ENCODE results near the gene URB2. TPM values are rescaled to one million over a fixed set of nuclear protein-coding genes. Genes with fewer than 3 reads are reported as not detected.
A peak's percentile ranks its signal among the peaks of the same experiment; 100 is the strongest.

URB2 gene
- total and polyA plus RNA-seq, 2 of the 13 experiments (the other 11 are each of a cell fraction or from before 2014, with no cell fraction given) = 4.0 to 17.6 TPM

- ATAC-seq (no peak), DNase-seq (ENCODE audit: low spot score) (no peak), FAIRE-seq (no peak)
- WGBS (ENCODE audit: low lambda C conversion rate) = 73% methylated on average over 14 of the region's 14 CpGs
- H3K79me2 ChIP-seq (ENCODE audit: insufficient read depth, low read length) = no peaks in the 10 kb centered on the region
- H3K4me2 ChIP-seq (ENCODE audit: low read depth, low read length) = peak overlapping the region; percentile 44
- no peaks in the 10 kb centered on the region for H3K36me3 ChIP-seq (replicated peaks in 1 of 2; ENCODE audit: control insufficient read depth in 1 of 2, insufficient read depth in 2 of 2, low read length in 2 of 2)
- in situ Hi-C loops (cut with HindIII; ENCODE audit: extremely low pct_ligation_motif_present, low pct_unique_long_range_greater_than_20kb) = no loop called here
- no peak overlapping the region for H2AFZ ChIP-seq (ENCODE audit: low read length)
- H4K20me1 ChIP-seq (ENCODE audit: insufficient read depth, low read length) = no peaks in the 10 kb centered on the region
- H3K9ac ChIP-seq (ENCODE audit: insufficient read depth, low read depth, low read length) = no peak overlapping the region
- no TSS peak for BruUV-seq (replicated peaks)
- no peak overlapping the region for H3K27ac ChIP-seq (ENCODE audit: extremely low read length, insufficient read depth, low read length)
- no peaks in the 10 kb centered on the region; a peak in 1 of 5 replicates for H3K27me3 ChIP-seq (ENCODE audit: control insufficient read depth in 1 of 2, insufficient read depth in 2 of 2, low read length in 2 of 2)
- TF ChIP-seq ZNF335 (CRISPR knock-in tag; IDR thresholded peaks at IDR 0.05) (no peak), ZNF512 (CRISPR knock-in tag; IDR thresholded peaks at IDR 0.05) (peak; percentile 90)
- H3K4me3 ChIP-seq (replicated peaks in 1 of 3; ENCODE audit: insufficient read depth in 1 of 3, low read depth in 2 of 3, low read length in 3 of 3) = no peak overlapping the region
- POLR2A ChIA-PET = no interaction called here
- CTCF ChIA-PET (ENCODE audit: low intra/inter-chr PET ratio, low total read pairs) = no interaction called here
- peaks cover 39% of the 10 kb centered on the region for H3K4me1 ChIP-seq (ENCODE audit: insufficient read depth, low read length)
- no peaks in the 10 kb centered on the region for H3K9me3 ChIP-seq (ENCODE audit: low read length)
- intact Hi-C loops (cut with micrococcal nuclease; ENCODE audit: unreplicated experiment) = no loop called here
Measured at GRCh38 chr1:229578168-229579058, 47.6 kb upstream of the URB2 start.

GRCh38 chr1:229579059-229579673 lies 46.9 kb upstream of the URB2 start:
- DNase-seq (ENCODE audit: low spot score) = peak; percentile 45
- peak overlapping the region; percentile 44 for H3K4me2 ChIP-seq (ENCODE audit: low read depth, low read length)
- no peak overlapping the region for H2AFZ ChIP-seq (ENCODE audit: low read length)
- BruUV-seq (replicated peaks) = no TSS peak
- ChIA-PET POLR2A (no interaction called here), CTCF (ENCODE audit: low intra/inter-chr PET ratio, low total read pairs) (no interaction called here)
- no peak overlapping the region for H3K27ac ChIP-seq (ENCODE audit: extremely low read length, insufficient read depth, low read length)
- no peaks in the 10 kb centered on the region for H3K9me3 ChIP-seq (ENCODE audit: low read length)
- H4K20me1 ChIP-seq (ENCODE audit: insufficient read depth, low read length) = no peaks in the 10 kb centered on the region
- no peaks in the 10 kb centered on the region for H3K36me3 ChIP-seq (replicated peaks in 1 of 2; ENCODE audit: control insufficient read depth in 1 of 2, insufficient read depth in 2 of 2, low read length in 2 of 2)
- no peaks in the 10 kb centered on the region for H3K79me2 ChIP-seq (ENCODE audit: insufficient read depth, low read length)
- intact Hi-C loops (cut with micrococcal nuclease; ENCODE audit: unreplicated experiment) = no loop called here
- in situ Hi-C loops (cut with HindIII; ENCODE audit: extremely low pct_ligation_motif_present, low pct_unique_long_range_greater_than_20kb) = no loop called here
- WGBS (ENCODE audit: low lambda C conversion rate) = 22% methylated on average over 6 of the region's 9 CpGs
- no peaks in the 10 kb centered on the region; a peak in 1 of 5 replicates for H3K27me3 ChIP-seq (ENCODE audit: control insufficient read depth in 1 of 2, insufficient read depth in 2 of 2, low read length in 2 of 2)
- TF ChIP-seq ZBTB1 (CRISPR knock-in tag; IDR thresholded peaks at IDR 0.05; ENCODE audit: borderline replicate concordance) (no peak), ZNF292 (CRISPR knock-in tag; IDR thresholded peaks at IDR 0.05; ENCODE audit: borderline replicate concordance, low read depth) (peak; percentile 38; the same call in 1 of the 2 replicates)
- no peak for FAIRE-seq
- ATAC-seq = peak; percentile 83
- no peak overlapping the region; the same call in 1 of the 2 replicates for H3K9ac ChIP-seq (ENCODE audit: insufficient read depth, low read depth, low read length)
- H3K4me1 ChIP-seq (ENCODE audit: insufficient read depth, low read length) = peaks cover 39% of the 10 kb centered on the region
- peak overlapping the region in 1 of 3 experiments; percentile 6; a peak in 2 of 6 replicates for H3K4me3 ChIP-seq (replicated peaks in 1 of 3; ENCODE audit: insufficient read depth in 1 of 3, low read depth in 2 of 3, low read length in 3 of 3)
